ENCODE data around the gene ATP2A2. TPM values are rescaled to one million over a fixed set of nuclear protein-coding genes. Genes with fewer than 3 reads are reported as not detected.

The ATP2A2 gene
- polyA plus RNA-seq, 1 donor (not counting 4 experiments of a cell fraction or from before 2014, with no cell fraction given), result 127 TPM

GRCh38 chr12:110335481-110336045 lies 54.5 kb downstream of the ATP2A2 start:
- no peak overlapping the region for H3K27ac ChIP-seq (ENCODE audit: control insufficient read depth, insufficient read depth, low read length)
- H3K4me1 ChIP-seq (ENCODE audit: control insufficient read depth, extremely low read depth, insufficient read depth, low read length), result peaks cover 9% of the 10 kb centered on the region
- H3K79me2 ChIP-seq (ENCODE audit: control insufficient read depth, insufficient read depth, low read length), result peaks cover 47% of the 10 kb centered on the region
- no peaks in the 10 kb centered on the region for H3K9me1 ChIP-seq (ENCODE audit: control insufficient read depth, extremely low read depth, insufficient read depth, low read length)
- H3K27me3 ChIP-seq (ENCODE audit: control insufficient read depth, extremely low read depth, insufficient read depth, low read length), result no peaks in the 10 kb centered on the region
- peaks cover 11% of the 10 kb centered on the region for H4K20me1 ChIP-seq (ENCODE audit: control insufficient read depth, extremely low read depth, insufficient read depth, low read length)
- no peak overlapping the region for H2AFZ ChIP-seq (ENCODE audit: control insufficient read depth, low read length)
- H3K4me2 ChIP-seq (ENCODE audit: control insufficient read depth, extremely low read depth, insufficient read depth, low read depth, low read length), result no peak overlapping the region
- H3K4me3 ChIP-seq (ENCODE audit: control insufficient read depth in 2 of 3, extremely low read depth in 1 of 3, insufficient read depth in 2 of 3, low read depth in 1 of 3, low read length in 3 of 3), result no peak overlapping the region
- dilution Hi-C loops (cut with MboI; ENCODE audit: extremely low pct_ligation_motif_present, low sequenced_read_pairs), result no loop called here
- no peak overlapping the region for H3K9ac ChIP-seq (ENCODE audit: control insufficient read depth, extremely low read depth, insufficient read depth, low read length)
- FAIRE-seq, result no peak
- no peaks in the 10 kb centered on the region for H3K9me3 ChIP-seq (ENCODE audit: control insufficient read depth, low read depth, low read length)
- no peak for DNase-seq (ENCODE audit: low read depth, low spot score)
- TF ChIP-seq CTCF (optimal IDR thresholded peaks at IDR 0.05 in 1 of 3, IDR thresholded peaks at IDR 0.05 in 1 of 3, conservative IDR thresholded peaks at IDR 0.05 in 1 of 3; ENCODE audit: extremely low read depth in 1 of 3, insufficient read depth in 2 of 3, low read length in 3 of 3), result no peak
- TF ChIP-seq EZH2 (IDR thresholded peaks at IDR 0.05; ENCODE audit: low read length), result no peak
- peaks cover 55 to 66% of the 10 kb centered on the region in 2 experiments for H3K36me3 ChIP-seq (ENCODE audit: control insufficient read depth in 2 of 2, extremely low read depth in 1 of 2, insufficient read depth in 2 of 2, low read length in 2 of 2)

- DNase-seq (ENCODE audit: low read depth, low spot score) (no peak), FAIRE-seq (no peak)
- Histone ChIP-seq H2AFZ (ENCODE audit: control insufficient read depth, low read length) (no peak overlapping the region), H3K4me3 (ENCODE audit: control insufficient read depth in 2 of 3, extremely low read depth in 1 of 3, insufficient read depth in 2 of 3, low read depth in 1 of 3, low read length in 3 of 3) (no peak overlapping the region), H3K4me1 (ENCODE audit: control insufficient read depth, extremely low read depth, insufficient read depth, low read length) (peaks cover 15% of the 10 kb centered on the region), H3K27ac (ENCODE audit: control insufficient read depth, insufficient read depth, low read length) (no peak overlapping the region), H3K4me2 (ENCODE audit: control insufficient read depth, extremely low read depth, insufficient read depth, low read depth, low read length) (no peak overlapping the region), H3K9ac (ENCODE audit: control insufficient read depth, extremely low read depth, insufficient read depth, low read length) (no peak overlapping the region), H3K9me1 (ENCODE audit: control insufficient read depth, extremely low read depth, insufficient read depth, low read length) (no peaks in the 10 kb centered on the region), H3K79me2 (ENCODE audit: control insufficient read depth, insufficient read depth, low read length) (peaks cover 34% of the 10 kb centered on the region), H3K27me3 (ENCODE audit: control insufficient read depth, extremely low read depth, insufficient read depth, low read length) (no peaks in the 10 kb centered on the region), H4K20me1 (ENCODE audit: control insufficient read depth, extremely low read depth, insufficient read depth, low read length) (peaks cover 3% of the 10 kb centered on the region), H3K9me3 (ENCODE audit: control insufficient read depth, low read depth, low read length) (no peaks in the 10 kb centered on the region), H3K36me3 (ENCODE audit: control insufficient read depth in 2 of 2, extremely low read depth in 1 of 2, insufficient read depth in 2 of 2, low read length in 2 of 2) (peaks cover 55 to 75% of the 10 kb centered on the region in 2 experiments)
- TF ChIP-seq CTCF (optimal IDR thresholded peaks at IDR 0.05 in 1 of 3, IDR thresholded peaks at IDR 0.05 in 1 of 3, conservative IDR thresholded peaks at IDR 0.05 in 1 of 3; ENCODE audit: extremely low read depth in 1 of 3, insufficient read depth in 2 of 3, low read length in 3 of 3) (no peak), EZH2 (IDR thresholded peaks at IDR 0.05; ENCODE audit: low read length) (no peak)
- dilution Hi-C loops (cut with MboI; ENCODE audit: extremely low pct_ligation_motif_present, low sequenced_read_pairs), result no loop called here
Measured at GRCh38 chr12:110337912-110338710, 57.1 kb downstream of the ATP2A2 start.
